Subcutaneous adipose tissue (tissue), 4 donors: ENCODE results near the gene SLC10A2. TPM values are rescaled to one million over a fixed set of nuclear protein-coding genes. Genes with fewer than 3 reads are reported as not detected.

Experiments
- total RNA-seq, 4 donors: library from RNA; depleted of rRNA; stranded (reverse); fragments of >200 nt; gene quantifications; one replicate each; pipeline ENCODE4 v1.1.0, GENCODE V29; 2016
- TF ChIP-seq, protein P1 (sequence below): fragments of 450-650 bp; IDR thresholded peaks from one replicate; pipeline ENCODE4 v1.5.1; 2016; ENCODE audit warnings: low read depth, mild to moderate bottlenecking, control low read depth, antibody characterized with exemption, moderate library complexity

SLC10A2 gene
- total RNA-seq, 4 donors from 2014 or later = not detected

DNA sequence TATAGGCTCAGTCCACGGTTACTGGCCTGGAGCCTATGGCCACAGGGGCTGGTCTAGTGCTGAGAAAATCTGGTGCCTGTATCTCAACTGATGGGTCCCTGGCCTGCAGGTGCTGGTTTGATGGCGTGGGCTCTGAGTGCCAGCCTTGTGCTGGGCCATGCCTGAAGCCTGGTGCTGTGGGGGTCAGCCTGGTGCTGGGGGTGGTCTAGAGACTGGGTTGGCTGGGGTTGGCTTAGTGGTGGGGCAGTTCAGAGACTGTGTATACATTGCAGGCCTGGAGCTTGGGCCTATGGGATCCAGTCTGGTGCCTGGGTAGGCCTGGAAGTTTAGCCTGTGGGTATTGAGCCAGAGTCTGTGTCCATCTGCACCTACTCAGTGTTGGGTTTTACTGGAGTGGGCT lies 36.4 kb downstream of the SLC10A2 start:
- TF ChIP-seq, protein P1, sequence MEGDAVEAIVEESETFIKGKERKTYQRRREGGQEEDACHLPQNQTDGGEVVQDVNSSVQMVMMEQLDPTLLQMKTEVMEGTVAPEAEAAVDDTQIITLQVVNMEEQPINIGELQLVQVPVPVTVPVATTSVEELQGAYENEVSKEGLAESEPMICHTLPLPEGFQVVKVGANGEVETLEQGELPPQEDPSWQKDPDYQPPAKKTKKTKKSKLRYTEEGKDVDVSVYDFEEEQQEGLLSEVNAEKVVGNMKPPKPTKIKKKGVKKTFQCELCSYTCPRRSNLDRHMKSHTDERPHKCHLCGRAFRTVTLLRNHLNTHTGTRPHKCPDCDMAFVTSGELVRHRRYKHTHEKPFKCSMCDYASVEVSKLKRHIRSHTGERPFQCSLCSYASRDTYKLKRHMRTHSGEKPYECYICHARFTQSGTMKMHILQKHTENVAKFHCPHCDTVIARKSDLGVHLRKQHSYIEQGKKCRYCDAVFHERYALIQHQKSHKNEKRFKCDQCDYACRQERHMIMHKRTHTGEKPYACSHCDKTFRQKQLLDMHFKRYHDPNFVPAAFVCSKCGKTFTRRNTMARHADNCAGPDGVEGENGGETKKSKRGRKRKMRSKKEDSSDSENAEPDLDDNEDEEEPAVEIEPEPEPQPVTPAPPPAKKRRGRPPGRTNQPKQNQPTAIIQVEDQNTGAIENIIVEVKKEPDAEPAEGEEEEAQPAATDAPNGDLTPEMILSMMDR = no peak

DNA sequence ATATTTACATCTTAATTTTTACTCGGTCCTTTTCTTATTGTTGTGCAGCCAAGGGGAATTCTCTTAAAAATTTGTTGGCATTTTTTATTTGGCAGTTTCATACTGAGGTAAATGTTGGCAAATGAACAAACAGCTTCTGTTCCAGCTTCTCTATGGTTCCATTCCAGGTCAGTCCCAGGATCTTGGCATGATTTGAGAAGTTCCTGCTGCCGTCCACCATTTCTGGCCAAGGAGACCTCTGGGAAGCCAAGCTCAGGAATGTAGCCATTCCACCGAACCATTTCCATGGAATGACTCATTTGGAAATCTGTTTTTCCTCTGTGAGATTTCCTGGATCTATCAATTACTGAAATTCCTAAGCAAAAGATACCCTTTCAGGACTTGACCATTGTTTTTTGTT lies 43.9 kb downstream of the SLC10A2 start:
- TF ChIP-seq, protein P1 = no peak

DNA sequence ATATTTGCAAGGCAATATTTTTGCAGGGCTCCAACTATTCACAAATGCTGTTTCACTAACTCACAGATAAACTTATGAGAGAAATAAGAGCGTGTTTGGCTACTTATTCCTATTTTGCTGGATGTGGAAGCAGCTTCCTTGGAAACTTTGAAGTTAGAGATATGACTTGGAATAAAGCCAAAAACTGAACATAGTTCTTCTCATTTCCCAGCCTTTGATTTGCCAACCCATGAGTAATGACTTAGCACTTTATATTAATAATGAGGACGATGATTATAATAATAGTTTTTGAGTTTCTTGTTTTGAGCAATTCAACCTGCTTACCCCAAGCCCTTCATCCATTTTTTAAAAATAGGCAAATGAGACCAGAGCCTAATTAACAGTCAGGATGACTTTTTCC lies 47.7 kb downstream of the SLC10A2 start:
- TF ChIP-seq, protein P1 = no peak

DNA sequence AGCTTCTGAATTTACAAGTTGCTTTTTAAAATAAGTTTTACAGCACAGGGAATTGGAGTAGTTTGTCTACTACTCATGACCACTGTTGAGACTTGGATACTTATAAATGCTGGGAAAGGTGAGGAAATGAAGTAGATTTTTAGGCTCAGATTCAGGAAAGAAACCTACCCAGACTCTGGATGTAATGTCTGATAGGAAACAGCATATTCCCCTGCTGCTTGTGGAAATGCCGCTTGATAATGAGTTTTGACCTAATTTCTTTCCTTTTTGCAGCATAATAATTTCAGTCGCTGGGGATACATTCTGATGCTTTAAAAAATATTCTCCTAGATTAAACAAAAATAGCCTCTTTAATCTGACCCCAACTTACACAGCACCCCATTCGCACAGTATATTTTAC lies 53.6 kb downstream of the SLC10A2 start:
- TF ChIP-seq, protein P1 = no peak

DNA sequence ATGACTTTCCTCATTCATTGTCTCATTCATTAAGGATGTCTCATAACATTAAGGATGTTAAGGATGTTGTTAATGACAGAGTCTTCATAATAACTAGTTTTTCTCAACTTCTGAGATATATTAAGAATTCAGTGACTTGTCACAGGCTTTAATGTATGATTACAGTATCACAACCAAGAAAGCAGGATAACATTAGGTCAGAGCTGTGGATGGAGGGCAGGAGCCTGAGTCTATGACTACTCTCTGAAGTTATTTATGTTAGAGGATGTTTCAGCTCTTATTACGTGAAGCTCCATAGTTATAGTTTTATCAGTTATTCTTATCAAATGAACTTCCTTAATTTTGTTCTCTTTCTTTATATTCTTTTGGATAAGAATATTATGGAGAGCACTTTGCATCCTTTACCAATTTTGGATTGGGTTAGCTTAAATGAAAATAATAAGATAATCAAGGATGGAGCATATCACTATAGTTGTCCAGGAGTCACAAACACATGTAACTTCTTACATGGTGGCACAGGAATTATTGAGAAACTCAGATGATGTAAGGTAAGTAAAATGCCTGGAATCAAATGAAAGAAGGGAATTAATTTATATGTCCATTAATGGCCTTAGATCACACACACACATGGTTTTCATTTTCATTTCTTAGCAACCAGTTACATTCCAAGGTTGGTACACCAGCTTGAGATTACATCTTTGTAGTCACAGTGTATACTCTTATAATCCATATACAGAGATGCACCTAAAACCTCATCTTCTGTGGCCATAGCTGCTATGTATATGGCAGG lies 57.0 kb downstream of the SLC10A2 start:
- TF ChIP-seq, protein P1 = no peak

DNA sequence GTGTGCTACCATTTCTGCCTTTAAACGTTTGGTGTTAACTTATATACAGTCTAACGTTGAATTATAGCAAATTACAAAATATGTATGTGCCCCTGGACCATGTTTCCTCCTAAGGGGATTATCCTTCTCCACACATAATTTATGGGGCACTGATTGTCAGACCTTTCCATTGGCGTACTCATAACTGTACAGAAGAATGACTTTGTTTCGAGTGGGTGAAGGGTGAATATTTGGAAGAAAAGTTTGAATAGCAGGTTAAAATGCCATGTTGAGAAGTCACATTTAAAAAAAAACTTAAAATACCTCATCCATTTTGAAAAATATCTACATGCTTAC lies 58.8 kb downstream of the SLC10A2 start:
- TF ChIP-seq, protein P1 = no peak

DNA sequence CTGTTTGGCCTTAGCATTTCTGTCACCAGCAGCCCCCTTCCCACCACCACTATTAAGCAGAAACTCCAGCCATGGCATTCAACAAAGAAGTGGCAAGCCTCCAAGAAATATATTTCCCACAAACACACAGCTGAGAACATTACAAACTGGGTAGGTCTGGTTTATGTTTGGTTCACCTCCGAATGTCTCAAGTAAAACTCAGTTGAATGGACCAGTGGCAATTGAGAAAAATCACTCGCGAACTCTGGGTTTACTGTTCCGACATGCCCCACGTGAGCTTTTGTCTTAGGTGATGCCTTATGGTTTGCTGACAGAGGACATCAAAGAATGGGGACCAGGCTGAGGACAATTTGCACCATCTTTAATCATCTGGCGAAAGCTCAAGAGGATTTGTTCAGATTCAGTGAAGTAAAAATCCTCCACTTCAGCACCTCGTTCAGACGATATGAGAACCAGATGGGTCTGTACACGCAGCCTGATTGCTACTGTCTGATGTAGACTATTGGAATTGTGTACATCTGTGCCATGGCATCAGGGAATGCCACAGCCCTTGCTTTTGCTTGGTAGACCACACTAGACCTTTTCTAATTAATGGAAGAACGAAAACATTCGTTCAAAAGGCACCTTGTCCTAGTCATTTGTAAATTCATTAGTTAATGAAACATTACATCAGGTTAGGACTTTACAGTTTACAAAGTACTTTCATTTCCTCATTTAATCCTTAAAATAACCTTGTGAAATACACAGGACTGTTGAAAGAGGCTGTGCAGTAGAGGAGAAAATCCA lies 59.4 kb downstream of the SLC10A2 start:
- TF ChIP-seq, protein P1 = no peak
